Amygdala (tissue), 56 donors: Measurements from ENCODE around the gene FGFR3.

ENCODE experiments used
- DNase-seq, 56 donors: peaks; one replicate each; lab custom pipeline; 2025; lab: John Stamatoyannopoulos, UW

FGFR3 gene

GRCh38 chr4:1792832-1793495 is at the start of gene FGFR3:
FGFR3 (plus strand) TSS chr4:1793293; CDS start chr4:1793935, 642 bp downstream.
- peak in 7 of 56 donors; percentile 20 to 56 (median 38) for DNase-seq

DNA sequence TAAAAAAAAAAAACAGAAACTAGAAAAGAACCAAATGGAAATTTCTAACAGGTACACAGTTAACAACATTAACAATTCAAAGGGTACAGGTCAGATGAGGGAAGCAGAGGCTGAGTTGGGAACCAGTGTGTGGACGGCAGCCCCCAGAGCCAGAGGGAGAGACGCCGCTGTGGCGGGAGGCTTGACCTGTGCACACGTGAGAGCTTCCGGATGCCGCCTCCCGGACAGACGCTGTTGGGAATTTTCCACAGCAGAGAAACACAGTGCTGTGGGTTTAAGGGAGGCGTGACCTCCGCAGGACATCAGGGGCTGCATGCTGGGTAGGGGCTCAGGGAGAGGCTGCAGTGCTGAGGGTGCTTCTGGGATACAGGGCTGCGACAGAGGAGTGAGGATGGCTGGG is 49.5 kb upstream of the FGFR3 start:
- DNase-seq = no peak

DNA sequence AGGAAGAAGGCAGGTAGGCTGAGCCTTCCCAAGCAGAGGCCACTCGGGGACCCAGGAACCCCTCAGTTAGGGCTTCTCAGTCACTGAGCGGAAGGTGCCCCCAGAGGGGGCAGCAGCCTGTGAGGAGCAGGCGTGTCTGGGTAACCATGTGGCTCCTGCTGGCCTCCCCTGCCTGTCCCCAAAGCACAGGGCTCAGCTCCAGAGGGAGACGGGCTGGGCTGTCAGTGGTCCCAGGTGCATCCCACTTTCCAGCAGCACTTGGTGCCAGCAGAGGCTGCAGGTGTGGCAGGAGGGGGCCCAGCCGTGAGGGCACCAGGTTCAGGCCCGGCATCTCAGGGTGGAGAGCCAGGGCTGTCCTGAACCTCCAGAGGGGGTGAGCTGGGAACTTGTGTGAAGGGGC is 49.1 kb upstream of the FGFR3 start:
- DNase-seq = no peak

DNA sequence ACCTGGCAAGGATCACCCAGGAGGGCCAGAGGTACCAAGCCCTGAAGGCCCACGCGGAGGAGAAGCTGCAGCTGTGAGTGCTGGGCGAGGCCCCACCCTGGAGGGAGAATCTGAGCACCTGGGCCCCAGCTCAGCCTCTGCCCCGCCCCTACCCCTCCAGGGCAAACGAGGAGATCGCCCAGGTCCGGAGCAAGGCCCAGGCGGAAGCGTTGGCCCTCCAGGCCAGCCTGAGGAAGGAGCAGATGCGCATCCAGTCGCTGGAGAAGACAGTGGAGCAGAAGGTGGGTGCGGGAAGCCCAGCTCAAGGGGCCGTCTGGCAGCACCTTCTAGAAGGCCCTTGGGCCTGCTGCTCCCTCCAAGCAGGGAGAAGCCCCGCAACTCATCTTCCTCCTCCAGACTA is 48.5 kb upstream of the FGFR3 start:
- DNase-seq = no peak

DNA sequence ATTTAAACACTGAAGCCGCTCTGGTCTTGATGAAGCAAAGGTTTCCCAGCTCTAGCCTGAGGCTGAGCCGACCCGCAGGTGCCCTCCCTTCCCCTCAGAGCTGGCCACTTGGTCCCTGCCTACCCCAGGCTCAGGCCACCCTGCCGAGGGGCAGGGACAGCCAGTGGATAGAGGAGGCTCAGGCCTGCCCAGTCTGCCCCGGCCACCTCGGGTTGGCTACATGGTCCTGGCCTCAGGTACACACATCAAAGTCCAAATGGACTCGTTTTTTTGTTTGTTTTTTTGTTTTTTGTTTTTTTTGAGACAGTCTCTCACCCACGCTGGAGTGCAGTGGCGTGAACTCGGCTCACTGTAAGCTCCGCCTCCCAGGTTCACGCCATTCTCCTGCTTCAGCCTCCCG is 47.9 kb upstream of the FGFR3 start:
- DNase-seq = no peak

DNA sequence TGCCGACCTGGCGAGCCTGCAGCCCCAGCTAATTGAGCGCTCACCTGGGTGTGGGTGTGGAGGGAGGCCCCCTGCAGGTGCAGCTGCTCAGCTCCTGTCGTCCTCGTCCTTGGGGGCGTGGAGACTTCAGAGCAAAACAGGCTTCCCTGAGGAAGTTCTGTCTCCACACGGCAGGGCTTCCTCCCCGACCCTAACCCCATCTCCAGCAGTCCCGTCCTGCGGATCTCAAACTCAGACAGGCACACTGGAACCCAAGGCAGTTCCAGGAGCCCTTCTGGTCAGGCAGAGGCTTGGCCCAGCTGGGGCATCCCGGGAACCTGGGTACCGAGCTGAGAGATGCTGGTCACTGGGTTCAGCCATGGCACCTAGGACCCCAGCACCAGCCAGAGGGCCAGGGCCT is 47.4 kb upstream of the FGFR3 start:
- no peak for DNase-seq

DNA sequence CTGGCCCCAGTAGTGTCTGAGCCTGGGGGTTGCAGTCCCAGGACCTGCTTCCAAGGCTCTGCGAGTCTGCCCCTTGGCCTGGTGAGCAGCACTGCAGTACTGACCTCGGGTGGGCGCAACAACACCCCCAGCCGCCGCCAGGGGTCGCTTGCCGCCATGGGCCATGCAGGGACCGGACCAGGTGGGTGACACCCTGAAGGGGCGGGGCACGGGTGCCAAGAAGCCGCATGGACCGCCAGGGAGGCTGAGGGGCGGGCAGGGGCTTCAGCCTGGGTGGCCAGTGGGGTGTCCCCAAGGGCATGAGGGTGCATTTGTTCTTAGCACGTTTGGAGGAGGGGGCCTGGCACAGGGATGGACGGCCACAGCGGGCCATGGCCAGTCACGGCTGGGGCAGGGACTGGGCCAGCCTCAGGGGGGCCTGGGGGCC is 46.8 kb upstream of the FGFR3 start:
- DNase-seq = peak in 28 of 56 donors; percentile 15 to 75 (median 32)

DNA sequence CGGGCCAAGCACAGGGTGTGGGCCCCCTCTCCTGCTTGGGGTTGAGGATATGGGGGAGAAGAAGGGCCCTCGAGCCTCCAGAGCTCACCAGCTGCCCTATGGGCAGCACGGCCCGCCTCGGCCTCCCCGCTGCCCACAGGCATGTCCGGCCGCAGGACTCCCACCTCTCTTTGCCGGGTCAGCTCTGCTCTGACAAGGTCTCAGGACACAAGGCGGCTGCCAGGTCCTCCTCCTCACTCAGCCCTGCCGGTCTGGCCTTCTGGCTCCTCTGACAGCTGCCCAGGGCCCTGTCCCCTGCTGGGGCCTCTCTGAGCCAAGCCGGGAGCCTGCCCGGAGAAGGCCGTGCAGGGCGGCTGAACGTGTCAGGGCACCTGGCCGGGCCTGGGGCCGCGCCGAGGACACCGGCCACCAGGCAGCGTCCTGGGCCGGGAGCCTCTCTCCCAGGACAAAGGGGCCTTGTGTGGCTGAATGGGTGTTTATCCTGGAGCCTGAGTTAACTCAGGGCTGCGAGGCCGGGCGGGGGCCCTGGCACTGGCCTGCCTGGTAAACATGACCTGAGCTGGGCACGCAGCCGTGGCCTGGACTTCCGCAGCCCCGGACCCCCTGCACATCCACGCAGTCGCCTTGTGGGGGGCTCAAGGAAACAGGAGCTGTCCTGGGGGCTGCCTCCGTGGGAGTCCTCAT is 46.0 kb upstream of the FGFR3 start:
- peak in 24 of 56 donors; percentile 15 to 74 (median 42) for DNase-seq

- DNase-seq = no peak
Measured at GRCh38 chr4:1747603-1747967, 45.5 kb upstream of the FGFR3 start.

DNA sequence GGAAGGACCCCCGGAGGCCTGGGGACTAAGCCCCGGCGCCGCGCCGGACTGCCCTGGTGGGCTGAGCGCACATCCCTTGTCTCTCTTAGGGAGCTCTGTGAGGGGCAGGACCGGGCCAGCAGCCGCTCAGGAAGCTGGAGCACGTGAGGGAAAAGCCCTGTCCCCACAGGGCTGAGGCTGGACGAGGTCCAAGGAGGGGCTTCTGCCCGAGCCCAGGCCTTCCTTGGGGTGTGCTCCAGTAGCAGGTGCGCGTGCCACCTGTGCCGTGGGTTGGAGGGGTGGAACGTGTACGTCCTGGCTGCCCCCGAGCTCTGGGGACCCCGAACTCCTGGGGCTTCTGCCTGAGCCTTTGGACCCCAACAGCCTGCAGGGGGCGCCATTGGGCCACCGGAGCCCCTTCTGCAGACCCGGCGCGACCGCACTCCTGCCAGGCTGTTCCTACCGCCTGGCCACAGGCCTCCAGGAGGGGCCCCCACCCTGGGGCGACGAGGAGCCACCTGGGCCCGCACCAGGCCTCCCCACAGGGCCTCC is 44.6 kb upstream of the FGFR3 start:
- DNase-seq = peak in 36 of 56 donors; percentile 12 to 83 (median 34)

GRCh38 chr4:1749370-1749769 is 43.7 kb upstream of the FGFR3 start:
- no peak for DNase-seq

DNA sequence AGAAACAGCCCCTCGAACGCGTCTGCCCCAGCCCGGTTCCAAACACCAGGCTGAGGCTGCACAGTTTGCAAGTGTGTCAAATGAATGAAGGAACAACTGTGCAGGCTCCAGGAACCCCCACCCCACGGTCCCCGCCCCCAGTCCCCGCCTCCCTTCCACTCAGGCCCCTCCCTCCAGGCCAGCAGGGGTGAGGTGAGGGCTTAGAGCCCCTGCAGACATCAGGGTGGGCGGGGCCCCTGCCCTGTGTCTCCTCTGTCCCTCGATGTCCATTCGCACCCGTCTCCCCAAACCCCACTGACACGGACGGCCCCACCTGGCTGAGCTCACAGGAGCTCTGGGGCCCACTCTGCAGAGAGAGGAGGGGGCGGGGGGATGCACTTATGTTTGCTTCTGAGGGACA is 43.3 kb upstream of the FGFR3 start:
- no peak for DNase-seq

DNA sequence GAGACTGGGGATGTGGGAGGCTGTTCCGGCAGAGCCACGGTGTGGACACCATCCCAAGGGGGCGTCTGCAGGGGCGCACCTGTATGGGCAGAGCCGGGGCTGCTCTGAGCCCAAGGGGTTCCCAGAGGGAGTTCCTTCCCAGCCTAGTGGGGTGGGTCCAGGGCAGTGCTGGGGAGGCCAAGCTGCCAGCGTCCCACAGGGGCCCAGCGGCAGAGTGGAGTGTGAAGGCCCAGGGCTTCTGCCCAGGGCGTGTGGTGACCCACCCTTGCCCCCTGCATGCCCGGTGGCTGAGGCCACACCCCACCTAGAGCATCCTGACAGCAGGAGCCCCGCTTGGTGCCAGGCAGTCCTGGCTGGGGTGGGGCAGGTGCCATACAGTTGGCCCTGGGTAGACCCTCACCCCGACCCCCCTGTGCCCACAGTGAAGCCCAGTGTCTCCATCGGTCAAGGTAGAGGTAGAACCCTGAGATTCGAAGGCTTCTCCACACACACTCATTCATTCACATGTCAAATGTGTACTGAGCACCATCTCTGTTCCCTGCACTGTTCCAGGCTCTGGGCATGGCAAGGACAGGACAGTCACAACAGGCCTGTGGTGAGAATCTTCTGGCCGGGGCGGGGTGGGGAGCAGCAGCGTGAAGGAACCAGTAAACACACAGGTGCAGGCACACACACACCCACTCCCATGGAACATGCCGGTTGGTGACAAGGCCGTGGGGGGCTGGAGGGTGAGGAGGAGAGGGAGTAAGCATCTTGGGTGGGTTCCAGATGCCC is 42.5 kb upstream of the FGFR3 start:
- DNase-seq = no peak

DNA sequence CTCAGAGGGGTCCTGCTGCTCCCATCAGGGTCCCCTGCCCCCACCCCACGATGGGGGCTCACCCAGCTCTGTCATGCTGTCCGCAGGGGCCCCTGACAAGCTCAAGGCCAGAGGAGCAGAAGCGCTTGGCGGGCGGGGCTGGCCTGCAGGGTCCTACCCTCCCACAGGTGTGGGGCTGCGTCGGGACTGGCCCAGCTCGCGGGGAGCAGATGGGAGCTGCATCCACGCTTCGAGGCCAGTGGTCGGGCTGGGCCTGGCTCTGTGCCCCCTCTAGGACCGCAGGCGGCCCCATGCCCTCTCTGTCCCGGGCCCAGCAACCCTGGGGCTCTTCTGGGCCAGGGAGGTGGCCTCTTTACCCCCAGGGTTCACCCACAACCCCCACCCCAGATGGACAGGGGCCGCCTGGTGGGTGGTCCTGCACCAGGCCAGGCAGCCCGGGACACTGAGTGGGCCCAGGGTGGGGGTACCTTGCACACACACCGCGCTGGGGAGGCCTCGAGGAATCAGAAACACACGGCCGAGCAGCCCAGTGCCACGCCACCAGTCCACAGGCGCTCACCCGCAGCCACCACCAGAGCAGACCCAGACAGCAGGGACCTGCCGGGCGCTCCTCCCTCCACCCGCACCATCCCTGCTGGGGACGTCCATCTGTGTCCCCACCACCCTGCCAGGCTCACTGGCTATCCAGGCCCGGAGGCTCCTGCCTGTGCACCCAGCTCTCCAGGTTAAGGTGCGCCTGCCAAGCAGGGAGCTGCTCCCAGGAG is 41.8 kb upstream of the FGFR3 start:
- no peak for DNase-seq

DNA sequence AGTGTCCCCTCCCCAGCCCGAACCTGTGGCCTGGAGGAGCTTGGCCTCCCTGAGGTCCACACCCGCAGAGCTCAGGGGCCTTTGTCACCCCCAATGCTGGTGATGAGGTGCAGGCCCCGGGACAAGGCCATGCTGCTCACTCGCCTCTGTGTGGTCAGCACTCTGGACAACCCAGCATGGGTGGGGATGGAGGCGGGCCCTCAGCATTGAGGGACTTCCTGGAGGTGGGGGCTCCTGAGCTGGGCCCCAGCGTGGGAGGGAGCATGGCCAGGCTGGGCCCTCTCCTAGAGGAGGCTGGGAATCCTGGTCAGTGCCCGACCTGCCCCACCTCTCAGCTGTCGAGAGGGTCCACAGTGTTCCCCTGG is 41.2 kb upstream of the FGFR3 start:
- DNase-seq = no peak

- DNase-seq = no peak
Measured at GRCh38 chr4:1752284-1753041, 40.6 kb upstream of the FGFR3 start.

- no peak for DNase-seq
Measured at GRCh38 chr4:1753294-1753696, 39.8 kb upstream of the FGFR3 start.

DNA sequence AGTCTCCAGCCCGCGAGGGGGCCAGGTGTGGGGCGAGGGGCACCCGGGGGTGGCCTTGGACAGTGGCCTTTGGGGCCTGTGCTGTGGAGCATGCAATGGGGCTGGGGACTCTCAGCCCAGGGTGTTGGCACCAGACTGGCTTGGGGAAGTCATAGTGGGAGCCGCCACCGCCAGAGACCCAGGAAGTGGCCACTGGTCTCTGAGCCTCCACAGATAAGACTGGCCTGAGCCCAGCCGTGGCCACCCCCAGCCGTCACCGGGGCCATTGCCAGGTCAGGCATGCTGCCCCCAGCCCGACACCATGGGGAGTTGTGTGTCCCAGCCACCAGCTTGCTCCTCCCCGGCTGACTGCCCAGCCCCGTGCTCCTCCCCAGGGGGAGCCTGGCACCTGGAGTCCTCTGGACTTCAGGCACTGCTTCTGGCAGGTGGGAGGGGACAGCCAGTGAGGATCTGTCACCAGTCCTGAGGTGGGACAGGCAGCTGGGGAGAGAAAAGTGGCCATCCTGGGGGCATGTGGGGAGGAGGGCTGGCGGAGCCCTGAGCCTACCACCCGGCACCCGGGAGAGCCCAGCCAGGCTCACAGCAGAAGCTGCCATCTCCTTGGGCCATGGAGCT is 39.3 kb upstream of the FGFR3 start:
- no peak for DNase-seq

DNA sequence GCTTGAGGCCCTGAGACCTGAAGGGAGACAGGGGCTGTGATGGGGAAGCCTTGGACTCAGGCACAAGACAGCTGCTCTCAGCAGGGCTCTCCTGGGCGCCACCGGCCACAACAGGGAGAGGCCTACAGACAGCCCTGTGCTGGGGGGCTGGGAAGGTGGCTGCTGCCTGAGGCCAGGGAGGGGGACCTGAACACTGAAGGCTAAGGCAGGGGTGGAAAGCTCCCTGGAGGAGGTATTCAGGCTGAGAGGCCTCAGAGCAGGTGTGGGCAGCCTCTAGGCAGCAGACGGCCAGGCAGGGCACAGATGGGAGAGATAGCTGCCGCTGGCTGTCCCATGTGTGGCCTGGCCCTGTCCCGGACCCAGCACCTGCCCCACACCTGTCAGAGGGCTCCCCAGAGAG is 38.8 kb upstream of the FGFR3 start:
- DNase-seq = no peak
